Activated CD8-positive, alpha-beta memory T cell treated with anti-CD3 and anti-CD28 coated beads, Interleukin-2, amount 10 ng/mL, durations not matched to agents 7 days and 5 days (primary cell): Measurements from ENCODE around the gene CRYGC. TPM values are rescaled to one million over a fixed set of nuclear protein-coding genes. Genes with fewer than 3 reads are reported as not detected.
A peak's percentile ranks its signal among the peaks of the same experiment; 100 is the strongest.
"Not testable (repeated sequence)": the region's sequence is repeated elsewhere in the genome, so short reads cannot be mapped to it uniquely, and the experiment has no call there.

Experiments used
- ATAC-seq: fragments of 150-1000 bp; cut with Tn5 transposase; one replicate; pipeline ENCODE4 v1.10.0; 2021; ENCODE audit warnings: moderate library complexity
- CTCF ChIA-PET: fragments of 350-600 bp; sonication (Branson Sonifier 250); formaldehyde crosslinking; loops from one replicate; lab custom pipeline; 2021; ENCODE audit warnings: antibody characterized with exemption; lab: Charles Lee
- DNase-seq: peaks from one replicate; pipeline ENCODE4 v3.0.0-alpha.2; 2020
- H3K27ac Mint-ChIP-seq: one replicate; pipeline ENCODE4 v1.8.0; 2021; ENCODE audit warnings: mild to moderate bottlenecking, mixed read lengths
- H3K27me3 Mint-ChIP-seq: one replicate; pipeline ENCODE4 v1.8.0; 2021; ENCODE audit warnings: mixed read lengths
- H3K36me3 Mint-ChIP-seq: one replicate; pipeline ENCODE4 v1.8.0; 2021; ENCODE audit warnings: mild to moderate bottlenecking, mixed read lengths
- H3K4me1 Mint-ChIP-seq: one replicate; pipeline ENCODE4 v1.8.0; 2021; ENCODE audit warnings: mixed read lengths
- H3K4me3 Mint-ChIP-seq: one replicate; pipeline ENCODE4 v1.8.0; 2021; ENCODE audit warnings: mild to moderate bottlenecking, moderate library complexity, mixed read lengths
- H3K9me3 Mint-ChIP-seq: one replicate; pipeline ENCODE4 v1.8.0; 2022; ENCODE audit warnings: low read depth, mixed read lengths
- total RNA-seq, 2 experiments: library from RNA; stranded (reverse); gene quantifications; one replicate each; pipeline ENCODE4 v1.2.3, GENCODE V29; 2021

CRYGC gene
- total RNA-seq, 2 experiments from 2014 or later = not detected

- Mint-ChIP-seq H3K4me1 (peaks cover 7% of the 10 kb centered on the region), H3K9me3 (no peaks in the 10 kb centered on the region), H3K27ac (no peak overlapping the region), H3K27me3 (peaks cover 36% of the 10 kb centered on the region), H3K36me3 (no peaks in the 10 kb centered on the region), H3K4me3 (no peak overlapping the region)
- ATAC-seq = no peak
- no peak for DNase-seq
- CTCF ChIA-PET = no interaction called here
These were observed 2.5 kb downstream of the CRYGC start for GRCh38 chr2:208127090-208127489.

GRCh38 chr2:208125251-208125650 is 4.4 kb downstream of the CRYGC start:
- CTCF ChIA-PET = no interaction called here
- ATAC-seq = no peak

GRCh38 chr2:208124013-208124715 is 5.5 kb downstream of the CRYGC start, which contains the start of gene CRYGD:
TSS of gene CRYGD (minus strand) at chr2:208124524. CDS start at chr2:208124473, 51 bp downstream.
- peak; percentile 53 for ATAC-seq
- CTCF ChIA-PET, H3K36me3 Mint-ChIP-seq, H3K4me1 Mint-ChIP-seq, H3K27ac Mint-ChIP-seq, DNase-seq, H3K9me3 Mint-ChIP-seq: not testable (repeated sequence)
- Mint-ChIP-seq H3K27me3 (peaks cover 37% of the 10 kb centered on the region), H3K4me3 (peak within 1 kb of the TSS; percentile 28)

More at GRCh38 chr2:208125251-208125650, 4.4 kb downstream of the CRYGC start:
- DNase-seq = no peak
- Mint-ChIP-seq H3K36me3 (no peaks in the 10 kb centered on the region), H3K4me3 (no peak overlapping the region), H3K27ac (no peak overlapping the region), H3K27me3 (peaks cover 37% of the 10 kb centered on the region), H3K9me3 (no peaks in the 10 kb centered on the region), H3K4me1 (peaks cover 7% of the 10 kb centered on the region)

- H3K9me3 Mint-ChIP-seq = no peaks in the 10 kb centered on the region
- CTCF ChIA-PET = no interaction called here
- peaks cover 7% of the 10 kb centered on the region for H3K4me1 Mint-ChIP-seq
- no peak overlapping the region for H3K4me3 Mint-ChIP-seq
- no peak for ATAC-seq
- H3K27ac Mint-ChIP-seq = no peak overlapping the region
- H3K36me3 Mint-ChIP-seq = no peaks in the 10 kb centered on the region
- H3K27me3 Mint-ChIP-seq = peaks cover 34% of the 10 kb centered on the region
- DNase-seq = no peak
These were observed 7.4 kb downstream of the CRYGC start for GRCh38 chr2:208122248-208122647.

GRCh38 chr2:208118918-208119317 is 10.7 kb downstream of the CRYGC start:
- Mint-ChIP-seq H3K4me1 (peaks cover 3% of the 10 kb centered on the region), H3K9me3 (no peaks in the 10 kb centered on the region), H3K36me3 (no peaks in the 10 kb centered on the region), H3K27me3 (peaks cover 9% of the 10 kb centered on the region), H3K27ac (no peak overlapping the region), H3K4me3 (no peak overlapping the region)
- ATAC-seq (no peak), DNase-seq (no peak)
- CTCF ChIA-PET = no interaction called here

GRCh38 chr2:208117390-208117789 is 12.2 kb downstream of the CRYGC start:
- not testable (repeated sequence) for H3K36me3 Mint-ChIP-seq, H3K4me3 Mint-ChIP-seq

GRCh38 chr2:208112969-208113368 is 16.7 kb downstream of the CRYGC start:
- DNase-seq = no peak
- H3K4me3 Mint-ChIP-seq = no peak overlapping the region
- no peaks in the 10 kb centered on the region for H3K36me3 Mint-ChIP-seq
- ATAC-seq = no peak
- H3K4me1 Mint-ChIP-seq = no peaks in the 10 kb centered on the region
- H3K27ac Mint-ChIP-seq = no peak overlapping the region
- peaks cover 19% of the 10 kb centered on the region for H3K27me3 Mint-ChIP-seq
- H3K9me3 Mint-ChIP-seq = no peaks in the 10 kb centered on the region
- CTCF ChIA-PET = interaction anchor here (1.1 kb wide), 1 partner anchor 11 kb away, joined by 3 read pairs; no protein-coding TSS in a partner anchor

More at GRCh38 chr2:208117390-208117789, 12.2 kb downstream of the CRYGC start:
- peaks cover 17% of the 10 kb centered on the region for H3K27me3 Mint-ChIP-seq
- ATAC-seq, H3K4me1 Mint-ChIP-seq, CTCF ChIA-PET, DNase-seq, H3K27ac Mint-ChIP-seq, H3K9me3 Mint-ChIP-seq: not testable (repeated sequence)

GRCh38 chr2:208112273-208112745 is 17.3 kb downstream of the CRYGC start:
- DNase-seq, CTCF ChIA-PET, H3K4me3 Mint-ChIP-seq, ATAC-seq, H3K36me3 Mint-ChIP-seq, H3K9me3 Mint-ChIP-seq, H3K4me1 Mint-ChIP-seq, H3K27ac Mint-ChIP-seq: not testable (repeated sequence)
- peaks cover 19% of the 10 kb centered on the region for H3K27me3 Mint-ChIP-seq

GRCh38 chr2:208103616-208104015 is 26.0 kb downstream of the CRYGC start:
- H3K27ac Mint-ChIP-seq = no peak overlapping the region
- peaks cover 16% of the 10 kb centered on the region for H3K4me1 Mint-ChIP-seq
- H3K4me3 Mint-ChIP-seq = no peak overlapping the region
- DNase-seq = no peak
- no peak for ATAC-seq
- H3K27me3 Mint-ChIP-seq = peaks cover 12% of the 10 kb centered on the region
- no peaks in the 10 kb centered on the region for H3K36me3 Mint-ChIP-seq
- CTCF ChIA-PET = interaction anchor here (2.2 to 3.6 kb wide), 2 partner anchors 148 to 150 kb away, joined by 4 to 13 read pairs; partner anchors contain the start of gene IDH1
- no peaks in the 10 kb centered on the region for H3K9me3 Mint-ChIP-seq

GRCh38 chr2:208101716-208102631 is 27.7 kb downstream of the CRYGC start:
- Mint-ChIP-seq H3K27ac (no peak overlapping the region), H3K4me3 (no peak overlapping the region), H3K36me3 (no peaks in the 10 kb centered on the region), H3K9me3 (no peaks in the 10 kb centered on the region), H3K4me1 (peaks cover 16% of the 10 kb centered on the region), H3K27me3 (peaks cover 14% of the 10 kb centered on the region)
- DNase-seq (no peak), ATAC-seq (peak; percentile 16)
- CTCF ChIA-PET = interaction anchor here (0.8 to 3.6 kb wide), 9 partner anchors 11 to 154 kb away, joined by 3 to 13 read pairs (median 4); partner anchors contain the start of gene IDH1

- no peaks in the 10 kb centered on the region for H3K36me3 Mint-ChIP-seq
- no peak for DNase-seq
- CTCF ChIA-PET = no interaction called here
- peaks cover 16% of the 10 kb centered on the region for H3K4me1 Mint-ChIP-seq
- H3K4me3 Mint-ChIP-seq = no peak overlapping the region
- H3K9me3 Mint-ChIP-seq = no peaks in the 10 kb centered on the region
- no peak for ATAC-seq
- H3K27ac Mint-ChIP-seq = no peak overlapping the region
- H3K27me3 Mint-ChIP-seq = peaks cover 14% of the 10 kb centered on the region
These were observed 29.8 kb downstream of the CRYGC start for GRCh38 chr2:208099682-208100470.

GRCh38 chr2:208098701-208099100 is 30.9 kb downstream of the CRYGC start:
- H3K27ac Mint-ChIP-seq, H3K4me3 Mint-ChIP-seq, CTCF ChIA-PET, H3K36me3 Mint-ChIP-seq, DNase-seq, H3K27me3 Mint-ChIP-seq, H3K9me3 Mint-ChIP-seq, ATAC-seq: not testable (repeated sequence)
- H3K4me1 Mint-ChIP-seq = peaks cover 16% of the 10 kb centered on the region

- Mint-ChIP-seq H3K4me3 (no peak overlapping the region), H3K36me3 (no peaks in the 10 kb centered on the region), H3K4me1 (peaks cover 16% of the 10 kb centered on the region), H3K27me3 (peaks cover 8% of the 10 kb centered on the region), H3K27ac (no peak overlapping the region), H3K9me3 (no peaks in the 10 kb centered on the region)
- DNase-seq (no peak), ATAC-seq (no peak)
- CTCF ChIA-PET = no interaction called here
These were observed 31.4 kb downstream of the CRYGC start for GRCh38 chr2:208098267-208098666.
